HepG2 (cell line): ENCODE measurements around the gene MED9. TPM values are rescaled to one million over a fixed set of nuclear protein-coding genes. Genes with fewer than 3 reads are reported as not detected.

Experiments used
- ATAC-seq: fragments of 200-7000 bp; cut with Tn5 transposase; 3 replicates; pipeline ENCODE4 v1.9.1; 2020; ENCODE audit warnings: mild to moderate bottlenecking, moderate library complexity
- BruUV-seq: library from RNA; stranded (reverse); fragments of 400-500 nt; replicated peaks from 2 replicates; lab custom pipeline; 2021; lab: Mats Ljungman, UMichigan
- CTCF ChIA-PET: fragments of 300-600 bp; formaldehyde crosslinking; extraction: SDS; loops from one replicate; lab custom pipeline; 2021; ENCODE audit warnings: low total read pairs, inconsistent platforms, low intra/inter-chr PET ratio; lab: Yijun Ruan, JAX
- POLR2A ChIA-PET: fragments of 350-600 bp; sonication (Branson Sonifier 250); formaldehyde crosslinking; loops from one replicate; lab custom pipeline; 2020; ENCODE audit warnings: antibody characterized with exemption, inconsistent platforms; lab: Yijun Ruan, JAX
- DNase-seq: peaks from one replicate; pipeline ENCODE4 v3.0.0-alpha.2; 2015; ENCODE audit warnings: low spot score
- FAIRE-seq: peaks from 3 replicates; lab custom pipeline; 2011; peaks lifted over from hg19 to GRCh38; lab: Jason Lieb, UNC
- H2AFZ ChIP-seq: one replicate; pipeline ENCODE4 v1.6.1; 2011; ENCODE audit warnings: low read length, inconsistent platforms
- H3K27ac ChIP-seq: fragments of 300-600 bp; 3 replicates; pipeline ENCODE4 v1.8.0; 2011; ENCODE audit warnings: mixed run types, mild to moderate bottlenecking, mixed read lengths, low read length, inconsistent platforms; ENCODE audit not compliant: insufficient read depth; ENCODE audit errors: extremely low read length
- H3K27me3 ChIP-seq, 2 experiments: fragments of 200-600 bp in 1 of 2; 2 replicates in 1 of 2; 3 replicates in 1 of 2; pipeline versions ENCODE4 v1.6.0 to v1.8.0; 2011; ENCODE audit warnings: low read length in 2 of 2, mild to moderate bottlenecking in 2 of 2, moderate library complexity in 2 of 2, inconsistent platforms in 1 of 2; ENCODE audit not compliant: insufficient read depth in 2 of 2, control insufficient read depth in 1 of 2
- H3K36me3 ChIP-seq, 2 experiments: fragments of 200-600 bp in 1 of 2; replicated peaks in 1 of 2; 2 replicates in 1 of 2; 3 replicates in 1 of 2; pipeline versions ENCODE4 v1.5.1 to v1.8.0; 2011; ENCODE audit warnings: low read length in 2 of 2, inconsistent platforms in 1 of 2; ENCODE audit not compliant: insufficient read depth in 2 of 2, control insufficient read depth in 1 of 2
- H3K4me1 ChIP-seq: 2 replicates; pipeline ENCODE4 v1.5.1; 2012; ENCODE audit warnings: low read length, inconsistent platforms; ENCODE audit not compliant: insufficient read depth
- H3K4me2 ChIP-seq: 2 replicates; pipeline ENCODE4 v1.6.0; 2011; ENCODE audit warnings: low read depth, low read length, inconsistent platforms
- H3K4me3 ChIP-seq, 3 experiments: fragments of 200-600 bp in 1 of 3; sonication (generic), shearing (Covaris generic) in 1 of 3; replicated peaks in 1 of 3; 2 replicates each; pipeline ENCODE4 v1.5.1; 2011 to 2016; ENCODE audit warnings: low read length in 3 of 3, inconsistent platforms in 2 of 3, low read depth in 2 of 3, mild to moderate bottlenecking in 2 of 3, control low read depth in 1 of 3, mixed read lengths in 1 of 3; ENCODE audit not compliant: insufficient read depth in 1 of 3
- H3K79me2 ChIP-seq: one replicate; pipeline ENCODE4 v1.6.1; 2011; ENCODE audit warnings: low read length, inconsistent platforms; ENCODE audit not compliant: insufficient read depth
- H3K9ac ChIP-seq: 2 replicates; pipeline ENCODE4 v1.6.0; 2011; ENCODE audit warnings: mild to moderate bottlenecking, low read depth, low read length, inconsistent platforms; ENCODE audit not compliant: insufficient read depth
- H3K9me3 ChIP-seq: 2 replicates; pipeline ENCODE4 v1.5.1; 2012; ENCODE audit warnings: mild to moderate bottlenecking, low read length
- H4K20me1 ChIP-seq: 2 replicates; pipeline ENCODE4 v1.6.0; 2011; ENCODE audit warnings: inconsistent platforms, mild to moderate bottlenecking, low read length, moderate library complexity; ENCODE audit not compliant: insufficient read depth
- AGO2 ChIP-seq: fragments of 200-400 bp; formaldehyde crosslinking; optimal IDR thresholded peaks from 2 replicates; pipeline ENCODE3; 2017; ENCODE audit warnings: mild to moderate bottlenecking, low read depth, low read length, moderate library complexity
- BCL6 ChIP-seq: IDR thresholded peaks from 2 replicates; pipeline ENCODE4 v1.6.1; 2016; ENCODE audit warnings: missing genetic modification reagents, missing compliant biosample characterization
- CBX5 ChIP-seq: sonication (generic); formaldehyde crosslinking; IDR thresholded peaks from 2 replicates; pipeline ENCODE4 v1.4.0; 2020; ENCODE audit warnings: missing genetic modification reagents, borderline replicate concordance
- GMEB1 ChIP-seq: sonication (generic); formaldehyde crosslinking; IDR thresholded peaks from 2 replicates; pipeline ENCODE4 v1.5.1; 2020; ENCODE audit warnings: missing genetic modification reagents, mild to moderate bottlenecking, borderline replicate concordance
- MLX ChIP-seq: IDR thresholded peaks from 2 replicates; pipeline ENCODE4 v1.6.1; 2016
- NFIC ChIP-seq: IDR thresholded peaks from 2 replicates; pipeline ENCODE4 v1.6.1; 2012; ENCODE audit warnings: mild to moderate bottlenecking, low read length, inconsistent platforms
- PCBP2 ChIP-seq: fragments of 200-400 bp; formaldehyde crosslinking; optimal IDR thresholded peaks from 2 replicates; pipeline ENCODE3; 2018; ENCODE audit warnings: low read length, low read depth; ENCODE audit not compliant: poor library complexity, severe bottlenecking
- PTBP1 ChIP-seq: fragments of 200-400 bp; formaldehyde crosslinking; IDR thresholded peaks from 2 replicates; pipeline ENCODE4 v1.6.1; 2018; ENCODE audit warnings: low read length, low read depth; ENCODE audit not compliant: poor library complexity, severe bottlenecking
- SYNCRIP ChIP-seq: fragments of 200-400 bp; formaldehyde crosslinking; IDR thresholded peaks from 2 replicates; pipeline ENCODE4 v1.6.1; 2018; ENCODE audit warnings: mild to moderate bottlenecking, low read depth, low read length; ENCODE audit not compliant: insufficient read depth
- TCF12 ChIP-seq, 2 experiments: fragments of 450-650 bp in 1 of 2; sonication (generic) in 1 of 2; formaldehyde crosslinking in 1 of 2; IDR thresholded peaks; 2 replicates each; pipeline versions ENCODE4 v1.6.1 to v1.8.0; 2017 to 2022; ENCODE audit warnings: antibody characterized with exemption in 1 of 2, mild to moderate bottlenecking in 1 of 2, missing genetic modification reagents in 1 of 2, moderate library complexity in 1 of 2
- ZBTB25 ChIP-seq: IDR thresholded peaks from 2 replicates; pipeline ENCODE4 v1.6.1; 2018; ENCODE audit warnings: missing genetic modification reagents
- ZFYVE20 ChIP-seq: sonication (generic); formaldehyde crosslinking; IDR thresholded peaks from 2 replicates; pipeline ENCODE4 v1.8.0; 2023; ENCODE audit warnings: low read depth, mild to moderate bottlenecking, moderate library complexity, missing genetic modification reagents, borderline replicate concordance
- ZNF687 ChIP-seq: sonication (generic); formaldehyde crosslinking; IDR thresholded peaks from 2 replicates; pipeline ENCODE4 v1.5.1; 2020; ENCODE audit warnings: mild to moderate bottlenecking, missing genetic modification reagents, moderate library complexity
- ZNF776 ChIP-seq: sonication (generic); formaldehyde crosslinking; IDR thresholded peaks from 2 replicates; pipeline ENCODE4 v1.4.0; 2020; ENCODE audit warnings: mild to moderate bottlenecking, missing genetic modification reagents
- WGBS: methylation state at CpG from one replicate; pipeline ENCODE4 v1.1.6; 2017; ENCODE audit warnings: low lambda C conversion rate; 5-methylcytosine and 5-hydroxymethylcytosine counted together
- in situ Hi-C: cut with HindIII; loops from 2 replicates; pipeline ENCODE4 v1.10.0; 2017; ENCODE audit warnings: low pct_unique_long_range_greater_than_20kb; ENCODE audit not compliant: extremely low pct_ligation_motif_present
- intact Hi-C: fragments of 100-400 bp; cut with micrococcal nuclease; formaldehyde crosslinking; loops from one replicate; pipeline ENCODE4 v1.10.0; 2022; ENCODE audit not compliant: unreplicated experiment
- polyA plus RNA-seq, 8 experiments: library from polyadenylated mRNA; depleted of rRNA in 3 of 8; stranded (reverse) in 7 of 8; unstranded in 1 of 8; fragments of >200 nt; fragmentation: Illumina TruSeq in 4 of 8; extraction: Trizol in 4 of 8; gene quantifications; 2 replicates each; pipeline versions ENCODE4 v1.2.1 to v1.2.3, GENCODE V29; 2011 to 2016; ENCODE audit warnings: low read depth in 4 of 8, missing spikeins in 1 of 8, mixed read lengths in 1 of 8; ENCODE audit not compliant: insufficient read depth in 1 of 8
- total RNA-seq, 5 experiments: library from RNA; depleted of rRNA; stranded (reverse); fragments of >200 nt; fragmentation: Illumina TruSeq; extraction: Trizol; gene quantifications; 2 replicates each; pipeline ENCODE4 v1.2.3, GENCODE V29; 2016; ENCODE audit warnings: low read depth in 1 of 5

MED9 gene
- total and polyA plus RNA-seq, 2 of the 13 experiments (the other 11 are each of a cell fraction or from before 2014, with no cell fraction given) = 11.9 to 15.1 TPM

- Histone ChIP-seq H4K20me1 (no peaks in the 10 kb centered on the region), H3K27ac (no peak overlapping the region), H3K27me3 (peaks cover 0 to 14% of the 10 kb centered on the region in 2 experiments; a peak in 3 of 5 replicates), H3K79me2 (no peaks in the 10 kb centered on the region), H3K9me3 (no peaks in the 10 kb centered on the region), H3K4me2 (no peak overlapping the region), H3K9ac (no peak overlapping the region), H3K4me1 (peaks cover 37% of the 10 kb centered on the region), H3K4me3 (no peak overlapping the region), H3K36me3 (peaks cover 7 to 15% of the 10 kb centered on the region in 2 experiments; a peak in 4 of 5 replicates), H2AFZ (no peak overlapping the region)
- ATAC-seq = no peak
- DNase-seq = no peak
- ChIA-PET POLR2A (no interaction called here), CTCF (no interaction called here)
- in situ Hi-C loops (no loop called here), intact Hi-C loops (no loop called here)
- BruUV-seq = no TSS peak
- no peak for FAIRE-seq
- WGBS = 88% methylated on average over 13 of the region's 15 CpGs
- TF ChIP-seq ZNF687 (CRISPR knock-in tag) (peak; percentile 36; the same call in 1 of the 2 replicates), MLX (CRISPR knock-in tag) (no peak), PTBP1 (no peak), ZBTB25 (CRISPR knock-in tag) (no peak), TCF12 (IDR thresholded peaks at IDR 0.05) (no peak), TCF12 (CRISPR knock-in tag; IDR thresholded peaks at IDR 0.05) (no peak), NFIC (no peak), ZNF776 (CRISPR knock-in tag) (no peak), SYNCRIP (no peak), PCBP2 (no peak), GMEB1 (CRISPR knock-in tag) (no peak), AGO2 (peak; percentile 20), ZFYVE20 (CRISPR knock-in tag) (no peak), CBX5 (CRISPR knock-in tag) (no peak), BCL6 (CRISPR knock-in tag) (no peak)
Observed at GRCh38 chr17:17493249-17493985, 16.6 kb downstream of the MED9 start.
